Mucosa of rectum (tissue), 2 donors: ENCODE data around the gene RPLP1.
"Not testable (repeated sequence)": the region's sequence is repeated elsewhere in the genome, so short reads cannot be mapped to it uniquely, and the experiment has no call there.

Experiments
- H3K27ac ChIP-seq, 2 donors: one replicate each; pipeline ENCODE4 v1.7.0; 2013; ENCODE audit warnings: inconsistent platforms in 2 of 2, low read depth in 2 of 2, low read length in 2 of 2
- H3K27me3 ChIP-seq, 2 donors: one replicate each; pipeline ENCODE4 v1.7.0; 2013; ENCODE audit warnings: low read length in 2 of 2; ENCODE audit not compliant: control insufficient read depth in 2 of 2, insufficient read depth in 2 of 2
- H3K36me3 ChIP-seq, 2 donors: one replicate each; pipeline ENCODE4 v1.7.0; 2013; ENCODE audit warnings: low read length in 2 of 2; ENCODE audit not compliant: control insufficient read depth in 2 of 2, insufficient read depth in 2 of 2
- H3K4me1 ChIP-seq, 2 donors: one replicate each; pipeline ENCODE4 v1.7.0; 2013; ENCODE audit warnings: low read length in 2 of 2, mild to moderate bottlenecking in 1 of 2; ENCODE audit not compliant: control insufficient read depth in 2 of 2, insufficient read depth in 2 of 2
- H3K4me3 ChIP-seq, 2 donors: one replicate each; pipeline ENCODE4 v1.7.0; 2013; ENCODE audit warnings: low read length in 2 of 2
- H3K9ac ChIP-seq, 2 donors: one replicate each; pipeline ENCODE4 v1.7.0; 2013; ENCODE audit warnings: low read length in 2 of 2, low read depth in 1 of 2, mild to moderate bottlenecking in 1 of 2
- H3K9me3 ChIP-seq, 2 donors: one replicate each; pipeline ENCODE4 v1.7.0; 2013; ENCODE audit warnings: low read length in 2 of 2; ENCODE audit not compliant: control insufficient read depth in 2 of 2
- donor health status: healthy.
- donor health status: Normal muscosa, but diverticular disease.

The RPLP1 gene

DNA sequence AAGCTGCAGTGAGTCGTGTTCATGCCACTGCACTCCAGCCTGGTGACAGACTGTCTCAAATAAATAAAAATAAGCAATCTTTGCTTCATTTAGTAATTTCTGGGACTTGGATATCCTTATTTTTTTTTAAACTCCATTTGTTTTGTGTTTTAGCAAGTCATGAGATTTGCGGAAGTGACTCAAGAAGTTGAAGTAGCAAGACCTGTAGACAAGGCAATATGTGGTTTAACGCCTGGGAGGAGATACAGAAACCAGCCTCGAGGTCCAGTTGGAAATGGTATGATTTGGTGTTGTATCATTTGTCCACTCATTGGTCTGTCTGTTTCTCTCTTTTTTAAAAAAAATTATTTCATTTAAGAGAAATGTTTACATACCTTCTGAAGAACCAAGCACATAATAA lies 16.6 kb upstream of the RPLP1 start:
- no peaks in the 10 kb centered on the region for H3K27me3 ChIP-seq
- no peak overlapping the region for H3K27ac ChIP-seq
- no peak overlapping the region for H3K4me3 ChIP-seq
- H3K9ac ChIP-seq = no peak overlapping the region
- H3K9me3 ChIP-seq = no peaks in the 10 kb centered on the region
- no peaks in the 10 kb centered on the region for H3K4me1 ChIP-seq
- H3K36me3 ChIP-seq = peaks cover 2 to 5% of the 10 kb centered on the region in 2 donors

DNA sequence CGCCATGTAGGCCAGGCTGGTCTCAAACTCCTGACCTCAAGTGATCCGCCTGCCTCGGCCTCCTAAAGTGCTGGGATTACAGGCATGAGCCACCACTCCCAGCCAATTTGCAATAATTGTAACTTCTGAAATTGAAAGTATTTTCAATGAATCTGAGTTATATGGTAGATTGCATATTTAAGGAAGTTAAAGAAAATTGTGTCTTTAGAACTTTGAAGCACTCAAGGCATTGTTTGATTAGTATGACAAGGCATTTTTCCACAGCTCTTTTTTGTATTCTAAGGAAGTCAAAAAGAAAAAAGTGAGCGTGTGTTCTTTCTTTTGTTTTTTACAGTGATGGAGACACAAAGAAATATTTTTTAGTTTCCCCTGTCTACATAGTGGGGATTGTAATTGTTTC lies 15.7 kb upstream of the RPLP1 start:
- H3K27ac ChIP-seq = no peak overlapping the region
- H3K4me3 ChIP-seq = no peak overlapping the region
- H3K27me3 ChIP-seq = no peaks in the 10 kb centered on the region
- no peaks in the 10 kb centered on the region for H3K9me3 ChIP-seq
- H3K9ac ChIP-seq = no peak overlapping the region
- no peaks in the 10 kb centered on the region for H3K4me1 ChIP-seq
- H3K36me3 ChIP-seq = peaks cover 2 to 5% of the 10 kb centered on the region in 2 donors

DNA sequence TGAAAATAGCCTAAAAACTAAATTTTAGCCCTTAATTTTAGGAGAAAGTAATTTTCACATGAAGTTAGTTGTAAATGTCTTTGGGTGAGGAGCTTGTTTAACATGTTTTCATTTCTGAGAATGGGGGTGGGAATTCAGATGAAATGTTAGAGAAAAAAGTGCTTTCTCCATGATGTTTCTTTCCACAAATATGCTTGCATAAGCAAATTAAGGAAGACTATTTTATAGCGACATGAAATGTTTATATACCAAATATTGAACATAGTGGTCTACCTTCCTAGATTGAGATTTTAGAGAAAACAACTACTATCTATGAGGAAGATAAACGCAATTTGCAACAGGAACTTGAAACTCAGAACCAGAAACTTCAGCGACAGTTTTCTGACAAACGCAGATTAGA lies 13.0 kb upstream of the RPLP1 start:
- Histone ChIP-seq H3K36me3 (peaks cover 2 to 3% of the 10 kb centered on the region in 2 donors), H3K4me1 (no peaks in the 10 kb centered on the region), H3K9me3 (no peaks in the 10 kb centered on the region), H3K4me3 (no peak overlapping the region), H3K27ac (no peak overlapping the region), H3K27me3 (no peaks in the 10 kb centered on the region), H3K9ac (no peak overlapping the region)

DNA sequence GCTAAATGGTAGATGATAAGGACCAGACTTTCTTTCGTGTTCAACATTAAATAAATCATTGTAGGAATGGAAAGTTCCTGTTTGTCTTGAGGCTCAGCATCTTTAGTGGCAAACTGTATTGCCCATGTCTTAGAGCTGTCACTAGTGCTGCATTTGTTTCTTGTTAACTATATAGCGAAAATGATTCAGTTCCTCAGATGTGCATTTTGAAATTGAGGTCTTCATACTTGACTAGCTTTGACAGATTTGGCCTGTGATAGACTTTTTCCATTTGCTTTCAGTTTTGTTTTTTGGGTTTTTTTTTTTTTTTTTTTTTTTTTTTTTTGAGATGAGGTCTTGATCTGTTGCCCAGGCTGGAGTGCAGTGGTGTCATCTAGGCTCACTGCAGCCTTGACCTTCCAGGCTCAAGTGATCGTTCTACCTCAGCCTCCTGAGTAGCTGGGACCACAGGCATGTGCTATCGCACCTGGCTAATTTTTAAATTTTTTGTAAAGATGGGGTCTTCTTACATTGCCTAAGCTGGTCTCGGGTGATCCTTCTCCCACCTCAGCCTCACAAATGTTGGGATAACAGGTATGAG lies 9.5 kb upstream of the RPLP1 start:
- Histone ChIP-seq H3K9me3 (no peaks in the 10 kb centered on the region), H3K4me1 (no peaks in the 10 kb centered on the region), H3K36me3 (peaks cover 0 to 5% of the 10 kb centered on the region in 2 donors), H3K27me3 (no peaks in the 10 kb centered on the region), H3K4me3 (no peak overlapping the region), H3K9ac (no peak overlapping the region), H3K27ac (no peak overlapping the region)

DNA sequence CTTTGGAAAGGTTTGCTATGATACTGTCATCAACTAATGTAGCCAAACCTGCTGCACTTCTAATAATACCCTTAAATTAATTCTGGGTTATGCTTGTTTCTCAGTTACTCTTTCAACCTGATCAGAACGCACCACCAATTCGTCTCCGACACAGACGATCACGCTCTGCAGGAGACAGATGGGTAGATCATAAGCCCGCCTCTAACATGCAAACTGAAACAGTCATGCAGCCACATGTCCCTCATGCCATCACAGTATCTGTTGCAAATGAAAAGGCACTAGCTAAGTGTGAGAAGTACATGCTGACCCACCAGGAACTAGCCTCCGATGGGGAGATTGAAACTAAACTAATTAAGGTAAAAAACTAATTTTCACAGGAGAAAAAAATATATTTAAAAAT lies 7.9 kb upstream of the RPLP1 start:
- Histone ChIP-seq H3K9me3 (no peaks in the 10 kb centered on the region), H3K36me3 (peaks cover 0 to 5% of the 10 kb centered on the region in 2 donors), H3K4me1 (no peaks in the 10 kb centered on the region), H3K4me3 (no peak overlapping the region), H3K27me3 (no peaks in the 10 kb centered on the region), H3K9ac (no peak overlapping the region), H3K27ac (no peak overlapping the region)

DNA sequence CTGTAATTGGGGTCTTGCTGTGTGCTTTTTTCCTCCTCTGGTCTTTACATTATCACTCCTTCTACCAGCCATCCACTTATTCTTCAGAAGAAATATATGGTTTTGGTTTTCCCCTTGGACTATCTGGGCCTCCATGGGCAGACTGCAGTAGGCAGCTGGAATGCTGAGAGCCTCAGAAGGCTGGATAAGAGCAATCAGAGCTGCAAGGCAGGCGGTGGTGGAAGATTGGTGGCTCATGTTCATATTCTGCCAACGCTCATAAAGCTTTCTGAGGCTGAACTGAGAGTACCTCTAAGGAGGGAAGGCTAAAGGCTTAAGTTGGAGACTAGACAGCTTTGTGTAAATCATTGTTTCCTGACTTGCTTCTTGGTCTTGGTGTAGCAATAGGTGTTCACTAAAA lies 5.7 kb upstream of the RPLP1 start:
- H3K9me3 ChIP-seq = no peaks in the 10 kb centered on the region
- H3K36me3 ChIP-seq = peaks cover 0 to 3% of the 10 kb centered on the region in 2 donors
- no peaks in the 10 kb centered on the region for H3K27me3 ChIP-seq
- no peak overlapping the region for H3K27ac ChIP-seq
- H3K4me1 ChIP-seq = peaks cover 0 to 2% of the 10 kb centered on the region in 2 donors
- no peak overlapping the region for H3K4me3 ChIP-seq
- no peak overlapping the region for H3K9ac ChIP-seq

DNA sequence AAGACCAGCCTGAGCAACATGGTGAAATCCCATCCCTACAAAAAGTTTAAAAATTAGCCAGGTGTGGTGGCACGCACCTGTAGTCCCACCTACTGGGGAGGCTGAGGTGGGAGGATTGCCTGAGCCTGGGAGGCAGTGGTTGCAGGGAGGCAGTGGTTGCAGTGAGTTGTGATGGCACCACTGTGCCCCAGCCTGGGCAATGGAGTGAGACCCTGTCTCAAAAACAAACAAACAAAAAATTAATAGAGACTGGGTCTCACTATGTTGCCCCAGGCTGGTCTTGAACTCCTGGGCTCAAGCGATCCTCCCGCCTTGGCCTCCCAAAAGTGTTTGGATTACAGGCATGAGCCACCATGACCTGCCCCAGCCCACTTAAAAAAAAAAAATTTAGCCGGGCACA lies 2.4 kb upstream of the RPLP1 start:
- not testable (repeated sequence) for H3K9ac ChIP-seq, H3K9me3 ChIP-seq, H3K27me3 ChIP-seq, H3K4me3 ChIP-seq, H3K36me3 ChIP-seq, H3K27ac ChIP-seq
- peaks cover 11 to 21% of the 10 kb centered on the region in 2 donors for H3K4me1 ChIP-seq

DNA sequence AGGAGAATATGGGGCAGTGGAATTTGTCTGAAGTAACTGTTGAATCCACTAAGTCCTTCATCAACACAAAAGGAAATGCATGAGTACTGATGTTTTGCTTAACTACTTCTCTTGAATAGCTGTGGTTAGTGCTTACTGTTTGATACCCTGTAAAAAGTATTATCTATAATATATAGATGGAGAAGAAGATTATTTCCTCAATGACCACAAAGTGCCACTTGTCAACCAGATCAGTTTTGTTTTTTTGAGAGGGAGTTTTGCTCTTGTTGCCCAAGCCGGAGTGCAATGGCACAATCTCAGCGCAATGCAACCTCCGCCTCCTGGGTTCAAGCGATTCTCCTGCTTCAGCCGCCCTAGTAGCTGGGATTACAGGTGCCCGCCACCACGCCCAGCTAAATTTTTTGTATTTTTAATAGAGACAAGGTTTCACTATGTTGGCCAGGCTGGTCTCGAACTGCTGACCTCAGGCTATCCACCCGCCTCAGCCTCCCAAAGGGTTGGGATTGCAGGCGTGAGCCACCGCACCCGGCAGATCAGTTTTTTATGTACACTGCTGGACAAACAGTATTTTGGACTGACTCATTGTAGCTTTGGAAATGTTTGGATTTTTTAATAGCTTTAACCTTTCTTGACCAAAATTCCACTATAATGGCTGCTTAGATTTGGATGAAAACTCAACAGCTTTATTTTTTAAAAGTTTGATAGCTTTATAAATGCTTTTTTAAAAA lies 1.5 kb upstream of the RPLP1 start:
- Histone ChIP-seq H3K9ac (peak overlapping the region in 1 of 2 donors; percentile 88), H3K27ac (no peak overlapping the region), H3K27me3 (no peaks in the 10 kb centered on the region)

DNA sequence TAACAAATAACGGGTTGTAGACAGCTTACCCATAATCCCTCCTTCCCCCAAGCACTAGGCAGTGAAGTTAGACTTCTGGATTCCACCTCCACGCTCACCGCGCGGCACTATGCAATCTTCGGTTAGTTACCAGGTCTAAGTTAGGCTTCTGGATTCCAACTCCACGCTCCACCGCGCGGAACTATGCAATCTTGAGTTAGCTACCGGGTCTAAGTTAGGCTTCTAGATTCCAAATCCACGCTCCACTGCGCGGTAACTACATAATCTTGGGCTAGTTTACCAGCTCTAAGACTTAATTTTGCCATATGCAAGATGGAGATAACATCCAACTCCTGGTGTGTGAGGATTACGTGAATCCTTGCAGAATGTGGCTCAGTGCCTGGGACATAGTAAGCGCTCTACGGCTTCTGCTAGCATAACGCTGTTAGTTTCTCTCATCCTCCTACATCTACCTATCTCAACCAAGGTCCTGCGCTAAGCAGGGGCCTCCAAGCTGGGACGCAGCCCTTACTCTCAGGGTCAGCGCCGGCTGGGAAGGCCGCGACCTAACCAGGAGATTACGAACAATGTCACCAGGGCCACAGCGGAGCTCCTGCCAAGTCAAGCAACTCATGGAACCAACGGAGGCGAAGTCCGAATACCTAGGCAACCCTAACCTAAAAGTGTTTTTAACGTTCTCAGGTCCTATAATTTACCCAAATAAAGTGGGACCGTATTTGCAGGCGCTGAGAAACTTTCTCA lies 497 bp upstream of the RPLP1 start:
- H3K27me3 ChIP-seq = no peaks in the 10 kb centered on the region
- H3K9ac ChIP-seq = peak overlapping the region; percentile 88
- no peaks in the 10 kb centered on the region for H3K9me3 ChIP-seq
- peaks cover 16 to 19% of the 10 kb centered on the region in 2 donors for H3K36me3 ChIP-seq
- peaks cover 16 to 21% of the 10 kb centered on the region in 2 donors for H3K4me1 ChIP-seq
- peak overlapping the region; percentile 73 to 96 for H3K4me3 ChIP-seq
- H3K27ac ChIP-seq = peak overlapping the region; percentile 89 to 94

More for the DNA sequence above, 1.5 kb upstream of the RPLP1 start:
- Histone ChIP-seq H3K9me3 (no peaks in the 10 kb centered on the region), H3K36me3 (peaks cover 10% of the 10 kb centered on the region in 2 donors), H3K4me3 (no peak overlapping the region), H3K4me1 (peaks cover 16 to 21% of the 10 kb centered on the region in 2 donors)

DNA sequence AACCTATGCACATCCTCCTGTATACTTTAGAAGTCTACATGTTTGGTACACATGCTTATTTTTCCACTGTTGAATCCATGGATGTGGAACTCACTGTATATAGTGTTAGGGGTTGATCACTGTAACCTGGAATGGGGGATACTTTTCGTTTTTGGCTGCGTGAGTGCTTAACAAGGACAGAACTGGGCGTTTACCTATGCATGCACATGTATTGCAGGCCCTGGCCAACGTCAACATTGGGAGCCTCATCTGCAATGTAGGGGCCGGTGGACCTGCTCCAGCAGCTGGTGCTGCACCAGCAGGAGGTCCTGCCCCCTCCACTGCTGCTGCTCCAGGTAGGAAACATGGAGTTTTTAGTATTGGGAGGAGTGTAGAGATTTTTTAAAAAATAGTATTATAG lies 2.3 kb downstream of the RPLP1 start:
- Histone ChIP-seq H3K4me1 (peaks cover 16 to 21% of the 10 kb centered on the region in 2 donors), H3K9me3 (no peaks in the 10 kb centered on the region), H3K27ac (no peak overlapping the region), H3K4me3 (peak overlapping the region in 1 of 2 donors; percentile 73), H3K9ac (no peak overlapping the region), H3K27me3 (no peaks in the 10 kb centered on the region), H3K36me3 (peaks cover 15 to 24% of the 10 kb centered on the region in 2 donors)
